ENCODE results near the gene TSPEAR. TPM values are rescaled to one million over a fixed set of nuclear protein-coding genes. Genes with fewer than 3 reads are reported as not detected.

Gene TSPEAR
- total RNA-seq, 1 experiment from 2014 or later: 2.1 TPM

- TF ChIP-seq AR (CRISPR knock-in tag; IDR thresholded peaks at IDR 0.05): no peak
- TF ChIP-seq FOXP1 (CRISPR knock-in tag; IDR thresholded peaks at IDR 0.05; ENCODE audit: borderline replicate concordance): no peak
- no peak for TF ChIP-seq ZNF317 (CRISPR knock-in tag; IDR thresholded peaks at IDR 0.05; ENCODE audit: borderline replicate concordance, low read depth)
- TF ChIP-seq MLX (CRISPR knock-in tag; IDR thresholded peaks at IDR 0.05): no peak
- no peak for TF ChIP-seq PREB (CRISPR knock-in tag; IDR thresholded peaks at IDR 0.05; ENCODE audit: borderline replicate concordance)
- TF ChIP-seq CTCF (IDR thresholded peaks at IDR 0.05): no peak
- no peak for TF ChIP-seq CREB1 (CRISPR knock-in tag; IDR thresholded peaks at IDR 0.05)
- TF ChIP-seq USF2 (CRISPR knock-in tag; IDR thresholded peaks at IDR 0.05): no peak
- TF ChIP-seq KAT7 (CRISPR knock-in tag; IDR thresholded peaks at IDR 0.05; ENCODE audit: borderline replicate concordance): no peak
- TF ChIP-seq ZBTB43 (CRISPR knock-in tag; IDR thresholded peaks at IDR 0.05): no peak
- TF ChIP-seq IRF2 (CRISPR knock-in tag; IDR thresholded peaks at IDR 0.05; ENCODE audit: borderline replicate concordance, low read depth): no peak
- no peak for TF ChIP-seq SP1 (CRISPR knock-in tag; conservative IDR thresholded peaks at IDR 0.05)
- no peak for TF ChIP-seq CREM (CRISPR knock-in tag; IDR thresholded peaks at IDR 0.05)
- TF ChIP-seq TCF7 (CRISPR knock-in tag; IDR thresholded peaks at IDR 0.05; ENCODE audit: low read depth): no peak
- TF ChIP-seq MYBL2 (CRISPR knock-in tag; IDR thresholded peaks at IDR 0.05): no peak
- TF ChIP-seq ZBTB21 (CRISPR knock-in tag; IDR thresholded peaks at IDR 0.05; ENCODE audit: borderline replicate concordance): no peak
- Mint-ChIP-seq H3K4me3 (no peak overlapping the region), H3K9me3 (peaks cover 33% of the 10 kb centered on the region), H3K4me1 (peaks cover 55% of the 10 kb centered on the region), H3K27me3 (ENCODE audit: low read depth) (peaks cover 36% of the 10 kb centered on the region), H3K36me3 (peaks cover 44% of the 10 kb centered on the region), H3K27ac (no peak overlapping the region)
- CTCF ChIA-PET: interaction anchor here (0.9 to 2.8 kb wide), 2 partner anchors 10 to 241 kb away, joined by 3 to 7 read pairs; no protein-coding TSS in a partner anchor
- DNase-seq (ENCODE audit: low spot score) (no peak), ATAC-seq (no peak)
- POLR2A ChIA-PET: no interaction called here
Measured at GRCh38 chr21:44751186-44751798, 39.9 kb upstream of the TSPEAR start.

GRCh38 chr21:44750675-44751025, 39.3 kb upstream of the TSPEAR start:
- no peak for ATAC-seq
- Mint-ChIP-seq H3K36me3 (peaks cover 45% of the 10 kb centered on the region), H3K4me3 (no peak overlapping the region; the same call in 1 of the 2 replicates), H3K9me3 (peaks cover 33% of the 10 kb centered on the region), H3K4me1 (peaks cover 55% of the 10 kb centered on the region), H3K27ac (no peak overlapping the region), H3K27me3 (ENCODE audit: low read depth) (peaks cover 30% of the 10 kb centered on the region)
- ChIA-PET CTCF (interaction anchor here (0.9 to 2.8 kb wide), 2 partner anchors 10 to 240 kb away, joined by 3 to 7 read pairs; no protein-coding TSS in a partner anchor), POLR2A (no interaction called here)
- no peak for TF ChIP-seq SOX15 (CRISPR knock-in tag; IDR thresholded peaks at IDR 0.05)
- no peak for DNase-seq (ENCODE audit: low spot score)
